H1 (cell line): ENCODE results near the gene OR14A2.

Source experiments
- JUND ChIP-seq: IDR thresholded peaks from 2 replicates; pipeline ENCODE4 v1.6.1; 2011; ENCODE audit warnings: mild to moderate bottlenecking, improper control_type of control experiment, low read length
- MAFK ChIP-seq: IDR thresholded peaks from 2 replicates; pipeline ENCODE4 v1.6.1; 2012; ENCODE audit warnings: low read depth, mild to moderate bottlenecking, improper control_type of control experiment, low read length
- POLR2AphosphoS5 ChIP-seq: IDR thresholded peaks from 2 replicates; pipeline ENCODE4 v1.6.1; 2011; ENCODE audit warnings: low read depth, low read length
- RAD21 ChIP-seq, 2 experiments: IDR thresholded peaks in 1 of 2; conservative IDR thresholded peaks in 1 of 2; 2 replicates each; pipeline ENCODE4 v1.6.1; 2011; ENCODE audit warnings: low read depth in 2 of 2, low read length in 2 of 2, improper control_type of control experiment in 1 of 2, inconsistent platforms in 1 of 2, mild to moderate bottlenecking in 1 of 2, moderate library complexity in 1 of 2
- TF ChIP-seq, protein P1 (sequence below), 3 experiments: IDR thresholded peaks; 1 replicate in 2 of 3; 2 replicates in 1 of 3; pipeline versions ENCODE4 v1.5.1 to v1.6.1; 2011; ENCODE audit warnings: low read length in 3 of 3, mild to moderate bottlenecking in 3 of 3, inconsistent platforms in 2 of 3, low read depth in 1 of 3, moderate library complexity in 1 of 3; ENCODE audit not compliant: insufficient read depth in 1 of 3; ENCODE audit errors: control extremely low read depth in 1 of 3
- TF ChIP-seq, protein P2 (sequence below): IDR thresholded peaks from 2 replicates; pipeline ENCODE4 v1.6.1; 2011; ENCODE audit warnings: low read length, improper control_type of control experiment

DNA sequence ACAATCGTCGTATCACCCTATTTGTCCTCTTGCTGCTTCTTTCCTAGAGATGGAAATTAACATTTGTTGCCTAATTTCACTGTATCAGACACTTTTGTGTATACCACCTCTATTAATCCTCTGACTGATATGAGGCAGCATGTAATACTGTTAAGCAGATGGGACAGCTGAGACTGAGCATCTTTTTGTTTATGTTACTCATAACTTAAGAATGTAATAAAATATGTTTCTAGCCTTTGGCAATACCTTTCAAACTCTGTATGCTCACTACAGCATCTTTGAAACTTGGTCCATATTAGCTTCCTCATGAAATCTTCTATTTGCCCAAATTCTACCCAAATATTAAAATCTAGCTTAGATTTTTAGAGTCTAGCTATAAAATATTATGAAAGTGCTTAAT is 7.2 kb downstream of the OR14A2 start:
- no peak for TF ChIP-seq RAD21 (IDR thresholded peaks at IDR 0.05 in 1 of 2, conservative IDR thresholded peaks at IDR 0.05 in 1 of 2; ENCODE audit: low read depth in 2 of 2, low read length in 2 of 2)
- no peak for TF ChIP-seq MAFK
- no peak for TF ChIP-seq JUND
- no peak for TF ChIP-seq POLR2AphosphoS5
- TF ChIP-seq, protein P1, sequence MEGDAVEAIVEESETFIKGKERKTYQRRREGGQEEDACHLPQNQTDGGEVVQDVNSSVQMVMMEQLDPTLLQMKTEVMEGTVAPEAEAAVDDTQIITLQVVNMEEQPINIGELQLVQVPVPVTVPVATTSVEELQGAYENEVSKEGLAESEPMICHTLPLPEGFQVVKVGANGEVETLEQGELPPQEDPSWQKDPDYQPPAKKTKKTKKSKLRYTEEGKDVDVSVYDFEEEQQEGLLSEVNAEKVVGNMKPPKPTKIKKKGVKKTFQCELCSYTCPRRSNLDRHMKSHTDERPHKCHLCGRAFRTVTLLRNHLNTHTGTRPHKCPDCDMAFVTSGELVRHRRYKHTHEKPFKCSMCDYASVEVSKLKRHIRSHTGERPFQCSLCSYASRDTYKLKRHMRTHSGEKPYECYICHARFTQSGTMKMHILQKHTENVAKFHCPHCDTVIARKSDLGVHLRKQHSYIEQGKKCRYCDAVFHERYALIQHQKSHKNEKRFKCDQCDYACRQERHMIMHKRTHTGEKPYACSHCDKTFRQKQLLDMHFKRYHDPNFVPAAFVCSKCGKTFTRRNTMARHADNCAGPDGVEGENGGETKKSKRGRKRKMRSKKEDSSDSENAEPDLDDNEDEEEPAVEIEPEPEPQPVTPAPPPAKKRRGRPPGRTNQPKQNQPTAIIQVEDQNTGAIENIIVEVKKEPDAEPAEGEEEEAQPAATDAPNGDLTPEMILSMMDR (IDR thresholded peaks at IDR 0.05; ENCODE audit: control extremely low read depth in 1 of 3, insufficient read depth in 1 of 3, low read depth in 1 of 3, low read length in 3 of 3), result no peak
- TF ChIP-seq, protein P2, sequence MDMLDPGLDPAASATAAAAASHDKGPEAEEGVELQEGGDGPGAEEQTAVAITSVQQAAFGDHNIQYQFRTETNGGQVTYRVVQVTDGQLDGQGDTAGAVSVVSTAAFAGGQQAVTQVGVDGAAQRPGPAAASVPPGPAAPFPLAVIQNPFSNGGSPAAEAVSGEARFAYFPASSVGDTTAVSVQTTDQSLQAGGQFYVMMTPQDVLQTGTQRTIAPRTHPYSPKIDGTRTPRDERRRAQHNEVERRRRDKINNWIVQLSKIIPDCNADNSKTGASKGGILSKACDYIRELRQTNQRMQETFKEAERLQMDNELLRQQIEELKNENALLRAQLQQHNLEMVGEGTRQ, result no peak
